OCI-LY3 (cell line): Measurements from ENCODE around the gene SNX11.

ENCODE experiments used
- CTCF ChIP-seq: fragments of 200-600, 300-600 bp; sonication (generic); IDR thresholded peaks from 2 replicates; pipeline ENCODE4 v1.5.1; 2014; ENCODE audit warnings: antibody characterized with exemption, low read length, low read depth
- EZH2phosphoT487 ChIP-seq: fragments of 200-600 bp; shearing (Covaris generic); IDR thresholded peaks from 2 replicates; pipeline ENCODE4 v1.6.1; 2018; ENCODE audit warnings: antibody characterized with exemption, mixed run types, low read depth

DNA sequence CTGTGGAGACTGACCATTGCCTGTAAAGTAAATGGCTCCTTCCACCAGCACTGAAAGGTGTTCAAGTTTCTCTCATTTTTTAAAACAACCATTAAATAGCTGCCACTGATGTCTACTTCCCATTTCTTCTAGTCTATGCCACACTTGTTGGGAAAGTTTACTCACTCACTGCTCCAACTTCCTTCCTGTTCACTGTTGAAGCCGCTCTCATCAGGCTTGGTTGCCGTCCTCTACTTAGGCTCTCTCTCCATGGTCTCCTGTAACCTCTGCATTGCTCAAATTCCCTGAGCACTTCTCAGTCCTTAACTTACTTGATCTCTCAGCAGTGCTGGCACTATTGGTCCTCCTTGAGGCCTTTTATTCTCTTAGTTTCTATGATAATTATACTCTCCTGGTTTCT lies 32.4 kb downstream of the SNX11 start:
- no peak for TF ChIP-seq CTCF
- no peak for TF ChIP-seq EZH2phosphoT487
